Activated CD4-positive, alpha-beta T cell treated with anti-CD3 and anti-CD28 coated beads, Interleukin-2, amount 50 U/mL, for 4 hours (primary cell): ENCODE measurements around the gene CD7.
"Not testable (repeated sequence)": the region's sequence is repeated elsewhere in the genome, so short reads cannot be mapped to it uniquely, and the experiment has no call there.

Experiments
- DNase-seq, 2 experiments: peaks; one replicate each; pipeline ENCODE4 v3.0.0-alpha.2; 2020

Gene CD7

GRCh38 chr17:82317394-82318168, at the start of gene CD7:
TSS of gene CD7 (minus strand) at chr17:82317608. CDS start at chr17:82317495, 113 bp downstream.
- DNase-seq = peak; percentile 67 to 68

- DNase-seq = no peak
Observed at GRCh38 chr17:82366749-82367148, 49.3 kb upstream of the CD7 start.

- no peak for DNase-seq
Observed at GRCh38 chr17:82365606-82366295, 48.3 kb upstream of the CD7 start.

GRCh38 chr17:82361885-82362633, 44.7 kb upstream of the CD7 start:
- no peak for DNase-seq

- DNase-seq = not testable (repeated sequence)
Observed at GRCh38 chr17:82359451-82360074, 42.2 kb upstream of the CD7 start.

GRCh38 chr17:82358465-82359350, 41.3 kb upstream of the CD7 start, which contains the start of gene TEX19:
TSS of gene TEX19 (plus strand) at chr17:82359247. CDS start at chr17:82362151, 2,904 bp downstream.
- DNase-seq = no peak

GRCh38 chr17:82357394-82357793, 40.0 kb upstream of the CD7 start:
- no peak for DNase-seq

- no peak for DNase-seq
Observed at GRCh38 chr17:82356845-82357355, 39.5 kb upstream of the CD7 start.

- no peak for DNase-seq
Observed at GRCh38 chr17:82355770-82356427, 38.5 kb upstream of the CD7 start.

- DNase-seq = no peak
Observed at GRCh38 chr17:82354804-82355308, 37.4 kb upstream of the CD7 start.

- DNase-seq = no peak
Observed at GRCh38 chr17:82353484-82353883, 36.1 kb upstream of the CD7 start.

- DNase-seq = peak; percentile 79 to 81
Observed at GRCh38 chr17:82351713-82352488, 34.5 kb upstream of the CD7 start.

- no peak for DNase-seq
Observed at GRCh38 chr17:82351254-82351712, 33.9 kb upstream of the CD7 start.

GRCh38 chr17:82350182-82351030, 33.0 kb upstream of the CD7 start:
- DNase-seq = peak; percentile 37 to 41

GRCh38 chr17:82349287-82349701, 31.9 kb upstream of the CD7 start:
- DNase-seq = no peak

- DNase-seq = no peak
Observed at GRCh38 chr17:82348866-82349265, 31.5 kb upstream of the CD7 start.

- no peak for DNase-seq
Observed at GRCh38 chr17:82348434-82348833, 31.0 kb upstream of the CD7 start.

- DNase-seq = not testable (repeated sequence)
Observed at GRCh38 chr17:82347994-82348393, 30.6 kb upstream of the CD7 start.
